D721Med (cell line): ENCODE data around the gene ELF5.

Source experiments
- DNase-seq: peaks from one replicate; pipeline ENCODE4 v3.0.0; 2011; ENCODE audit warnings: low spot score; ENCODE audit not compliant: insufficient read length
- FAIRE-seq: peaks from 2 replicates; lab custom pipeline; 2011; peaks lifted over from hg19 to GRCh38; lab: Jason Lieb, UNC
- TF ChIP-seq, protein P1 (sequence below): IDR thresholded peaks from 2 replicates; pipeline ENCODE4 v1.5.1; 2012; ENCODE audit warnings: mild to moderate bottlenecking, control low read depth; ENCODE audit not compliant: insufficient read depth; ENCODE audit errors: missing control alignments

The ELF5 gene

DNA sequence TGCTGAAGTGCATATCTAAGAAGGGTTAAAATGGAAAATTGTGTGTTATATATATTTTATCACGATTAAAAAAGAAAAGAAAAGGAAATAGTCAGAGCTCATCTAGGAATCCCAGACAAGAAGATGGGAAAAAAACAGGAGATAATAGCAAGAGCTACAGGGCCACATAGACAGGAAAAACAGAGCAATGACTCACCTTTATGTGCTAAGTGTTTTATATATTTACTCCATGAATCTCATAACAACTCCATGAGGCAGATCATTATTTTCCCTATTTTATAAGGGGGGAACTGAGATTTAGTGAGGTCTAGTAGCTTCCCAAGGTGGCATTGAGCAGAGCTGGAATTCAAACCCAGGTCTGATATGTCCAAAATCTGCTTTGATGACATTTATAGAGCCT lies 18.1 kb upstream of the ELF5 start:
- no peak for DNase-seq
- FAIRE-seq, result no peak
- TF ChIP-seq, protein P1, sequence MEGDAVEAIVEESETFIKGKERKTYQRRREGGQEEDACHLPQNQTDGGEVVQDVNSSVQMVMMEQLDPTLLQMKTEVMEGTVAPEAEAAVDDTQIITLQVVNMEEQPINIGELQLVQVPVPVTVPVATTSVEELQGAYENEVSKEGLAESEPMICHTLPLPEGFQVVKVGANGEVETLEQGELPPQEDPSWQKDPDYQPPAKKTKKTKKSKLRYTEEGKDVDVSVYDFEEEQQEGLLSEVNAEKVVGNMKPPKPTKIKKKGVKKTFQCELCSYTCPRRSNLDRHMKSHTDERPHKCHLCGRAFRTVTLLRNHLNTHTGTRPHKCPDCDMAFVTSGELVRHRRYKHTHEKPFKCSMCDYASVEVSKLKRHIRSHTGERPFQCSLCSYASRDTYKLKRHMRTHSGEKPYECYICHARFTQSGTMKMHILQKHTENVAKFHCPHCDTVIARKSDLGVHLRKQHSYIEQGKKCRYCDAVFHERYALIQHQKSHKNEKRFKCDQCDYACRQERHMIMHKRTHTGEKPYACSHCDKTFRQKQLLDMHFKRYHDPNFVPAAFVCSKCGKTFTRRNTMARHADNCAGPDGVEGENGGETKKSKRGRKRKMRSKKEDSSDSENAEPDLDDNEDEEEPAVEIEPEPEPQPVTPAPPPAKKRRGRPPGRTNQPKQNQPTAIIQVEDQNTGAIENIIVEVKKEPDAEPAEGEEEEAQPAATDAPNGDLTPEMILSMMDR, result no peak

DNA sequence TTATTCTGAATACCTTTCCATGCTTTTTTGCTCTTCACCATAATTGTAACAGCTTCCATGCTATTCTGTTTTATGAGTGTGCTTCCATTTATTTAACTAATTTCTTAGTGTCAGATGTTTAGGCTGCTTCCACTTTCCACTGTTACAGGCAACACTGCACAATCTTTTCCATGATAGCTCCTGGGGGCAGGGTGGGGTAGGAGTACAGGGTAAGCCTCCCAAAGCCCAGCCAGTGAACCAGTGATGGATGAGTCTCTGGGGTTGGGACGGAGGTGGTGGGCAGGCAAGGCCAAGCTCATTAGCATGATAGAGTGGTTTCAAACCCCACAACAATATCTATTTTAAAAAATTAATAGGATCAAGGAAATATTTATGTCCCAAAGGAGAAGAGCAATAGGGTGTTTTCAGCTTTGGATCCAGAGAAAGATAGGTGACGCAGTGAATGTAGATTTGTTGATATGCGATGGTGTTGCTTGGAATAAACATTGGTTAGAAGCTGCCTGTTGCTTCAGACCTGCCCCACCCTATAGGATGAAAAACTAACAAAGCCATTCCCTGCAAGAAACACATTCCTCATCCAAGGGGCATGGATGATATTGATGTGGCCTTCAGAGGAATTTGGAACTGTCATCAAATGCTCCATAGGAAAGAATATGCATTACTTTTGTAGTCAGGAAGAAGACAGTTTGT lies 17.1 kb upstream of the ELF5 start:
- DNase-seq, result no peak
- no peak for FAIRE-seq

GRCh38 chr11:34529643-34530042 lies 16.0 kb upstream of the ELF5 start:
- TF ChIP-seq, protein P1, result no peak
- DNase-seq (no peak), FAIRE-seq (no peak)

More for the DNA sequence above, 17.1 kb upstream of the ELF5 start:
- TF ChIP-seq, protein P1, result no peak

- TF ChIP-seq, protein P1, result no peak
- no peak for FAIRE-seq
Observed at GRCh38 chr11:34528072-34528471, 14.5 kb upstream of the ELF5 start.

GRCh38 chr11:34525888-34526657 lies 12.5 kb upstream of the ELF5 start:
- FAIRE-seq, result no peak
- TF ChIP-seq, protein P1, result no peak

More at GRCh38 chr11:34528072-34528471, 14.5 kb upstream of the ELF5 start:
- DNase-seq, result no peak

DNA sequence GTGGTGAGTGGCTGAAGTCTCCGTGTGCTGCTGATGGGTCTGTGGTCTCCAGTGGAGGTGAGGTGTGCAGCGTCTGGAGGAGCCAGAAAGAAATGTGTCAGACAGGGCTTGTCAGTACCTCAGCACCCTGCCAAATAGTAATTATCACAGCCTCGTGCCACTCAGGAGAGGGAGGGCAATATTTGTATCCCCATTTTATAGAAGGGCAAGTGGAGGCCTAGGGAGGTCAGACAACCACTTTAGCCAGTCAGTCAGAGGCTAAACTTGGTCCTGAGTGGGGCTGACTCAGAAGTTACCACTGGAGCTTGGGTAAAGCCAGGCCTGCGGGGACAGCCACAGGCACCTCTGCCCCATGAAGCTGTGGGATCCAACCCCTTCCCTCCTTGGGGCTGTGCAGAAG lies 11.5 kb upstream of the ELF5 start:
- no peak for FAIRE-seq
- DNase-seq, result no peak
- TF ChIP-seq, protein P1, result no peak

More at GRCh38 chr11:34525888-34526657, 12.5 kb upstream of the ELF5 start:
- no peak for DNase-seq
